ENCODE results near the gene EDEM3. TPM values are rescaled to one million over a fixed set of nuclear protein-coding genes. Genes with fewer than 3 reads are reported as not detected.

The EDEM3 gene
- total RNA-seq, 1 donor from 2014 or later = 24.1 TPM

- TF ChIP-seq POLR2AphosphoS5 (IDR thresholded peaks at IDR 0.05; ENCODE audit: insufficient read depth in 1 of 2, low read depth in 1 of 2) (no peak), POLR2A (IDR thresholded peaks at IDR 0.05) (no peak)
- H3K4me3 ChIP-seq = no peak overlapping the region
- H3K27ac ChIP-seq = no peak overlapping the region
- intact Hi-C loops (cut with DNase I) = no loop called here
- H3K9me3 ChIP-seq = no peaks in the 10 kb centered on the region
- H3K36me3 ChIP-seq = no peaks in the 10 kb centered on the region
- peaks cover 15% of the 10 kb centered on the region for H3K4me1 ChIP-seq
- no peak for DNase-seq (ENCODE audit: extremely low spot score in 2 of 2)
- no peaks in the 10 kb centered on the region for H3K27me3 ChIP-seq
Observed at GRCh38 chr1:184646178-184646701, 108.4 kb downstream of the EDEM3 start.

- H3K36me3 ChIP-seq = no peaks in the 10 kb centered on the region
- no peaks in the 10 kb centered on the region for H3K27me3 ChIP-seq
- TF ChIP-seq POLR2AphosphoS5 (IDR thresholded peaks at IDR 0.05; ENCODE audit: insufficient read depth in 1 of 2, low read depth in 1 of 2) = no peak
- no peak for TF ChIP-seq POLR2A (IDR thresholded peaks at IDR 0.05)
- TF ChIP-seq CTCF (IDR thresholded peaks at IDR 0.05) = no peak
- peaks cover 13% of the 10 kb centered on the region for H3K4me1 ChIP-seq
- no peaks in the 10 kb centered on the region for H3K9me3 ChIP-seq
- H3K27ac ChIP-seq = no peak overlapping the region
- no peak overlapping the region for H3K4me3 ChIP-seq
- DNase-seq (ENCODE audit: extremely low spot score in 2 of 2) = no peak
- intact Hi-C loops (cut with DNase I) = no loop called here
Observed at GRCh38 chr1:184644771-184645170, 109.9 kb downstream of the EDEM3 start.

- no peak overlapping the region for H3K27ac ChIP-seq
- TF ChIP-seq POLR2A (IDR thresholded peaks at IDR 0.05) (no peak), POLR2AphosphoS5 (IDR thresholded peaks at IDR 0.05; ENCODE audit: insufficient read depth in 1 of 2, low read depth in 1 of 2) (no peak), CTCF (IDR thresholded peaks at IDR 0.05) (no peak)
Observed at GRCh38 chr1:184643661-184644060, 111.0 kb downstream of the EDEM3 start.

GRCh38 chr1:184641894-184642293 lies 112.8 kb downstream of the EDEM3 start:
- TF ChIP-seq POLR2A (IDR thresholded peaks at IDR 0.05) (no peak), POLR2AphosphoS5 (IDR thresholded peaks at IDR 0.05; ENCODE audit: insufficient read depth in 1 of 2, low read depth in 1 of 2) (no peak), CTCF (IDR thresholded peaks at IDR 0.05) (no peak)
- intact Hi-C loops (cut with DNase I) = no loop called here
- H3K9me3 ChIP-seq = no peaks in the 10 kb centered on the region
- no peak overlapping the region for H3K27ac ChIP-seq
- H3K4me3 ChIP-seq = no peak overlapping the region
- no peaks in the 10 kb centered on the region for H3K27me3 ChIP-seq
- no peaks in the 10 kb centered on the region for H3K4me1 ChIP-seq
- no peak for DNase-seq (ENCODE audit: extremely low spot score in 2 of 2)
- H3K36me3 ChIP-seq = no peaks in the 10 kb centered on the region

More at GRCh38 chr1:184643661-184644060, 111.0 kb downstream of the EDEM3 start:
- Histone ChIP-seq H3K4me1 (peaks cover 1% of the 10 kb centered on the region), H3K4me3 (no peak overlapping the region), H3K9me3 (no peaks in the 10 kb centered on the region), H3K27me3 (no peaks in the 10 kb centered on the region), H3K36me3 (no peaks in the 10 kb centered on the region)
- intact Hi-C loops (cut with DNase I) = no loop called here
- DNase-seq (ENCODE audit: extremely low spot score in 2 of 2) = no peak

GRCh38 chr1:184640505-184640904 lies 114.2 kb downstream of the EDEM3 start:
- TF ChIP-seq CTCF (IDR thresholded peaks at IDR 0.05) (no peak), POLR2AphosphoS5 (IDR thresholded peaks at IDR 0.05; ENCODE audit: insufficient read depth in 1 of 2, low read depth in 1 of 2) (no peak), POLR2A (IDR thresholded peaks at IDR 0.05) (no peak)
- intact Hi-C loops (cut with DNase I) = no loop called here
- H3K9me3 ChIP-seq = no peaks in the 10 kb centered on the region
- no peaks in the 10 kb centered on the region for H3K36me3 ChIP-seq
- no peaks in the 10 kb centered on the region for H3K4me1 ChIP-seq
- H3K27me3 ChIP-seq = no peaks in the 10 kb centered on the region
- no peak overlapping the region for H3K27ac ChIP-seq
- no peak overlapping the region for H3K4me3 ChIP-seq
- no peak for DNase-seq (ENCODE audit: extremely low spot score in 2 of 2)

Other genes with a start within 250 kb of the EDEM3 start
- gene NIBAN1, start 219.7 kb upstream of the EDEM3 start, total RNA-seq = 22.8 TPM

Measured in vagina (tissue), 2 donors.